Measurements from ENCODE around the gene TCOF1. TPM values are rescaled to one million over a fixed set of nuclear protein-coding genes. Genes with fewer than 3 reads are reported as not detected.

TCOF1 gene
- total and polyA plus RNA-seq, 2 of the 8 experiments (the other 6 are each of a cell fraction or from before 2014, with no cell fraction given) = 35.9 to 170 TPM

GRCh38 chr5:150428106-150428876 is 70.8 kb downstream of the TCOF1 start:
- no peak overlapping the region for H4K8ac ChIP-seq (ENCODE audit: extremely low read depth, insufficient read depth, low read length)
- H3K23ac ChIP-seq (ENCODE audit: insufficient read length) = no peak overlapping the region
- no peaks in the 10 kb centered on the region for H3K9me3 ChIP-seq (ENCODE audit: insufficient read depth in 2 of 2, low read depth in 1 of 2, low read length in 1 of 2)
- H3K56ac ChIP-seq (replicated peaks; ENCODE audit: insufficient read length, low read depth, low read length) = no peak overlapping the region
- H3K18ac ChIP-seq (ENCODE audit: extremely low read depth, low read length) = no peak overlapping the region
- FAIRE-seq (no peak), DNase-seq (ENCODE audit: low read depth in 1 of 2, low spot score in 2 of 2) (no peak)
- H3K36me3 ChIP-seq (ENCODE audit: control insufficient read depth in 2 of 4, insufficient read depth in 4 of 4, low read length in 3 of 4) = no peaks in the 10 kb centered on the region
- no peak overlapping the region for H2BK15ac ChIP-seq (ENCODE audit: low read length)
- no peaks in the 10 kb centered on the region for H3K79me1 ChIP-seq (ENCODE audit: low read depth, low read length)
- H3K79me2 ChIP-seq (ENCODE audit: control insufficient read depth in 1 of 2, insufficient read depth in 2 of 2, low read length in 2 of 2) = no peaks in the 10 kb centered on the region
- peak overlapping the region; percentile 46; the same call in 1 of the 2 replicates for H2AFZ ChIP-seq (ENCODE audit: low read length)
- no peak overlapping the region for H2BK120ac ChIP-seq (replicated peaks; ENCODE audit: low read depth, low read length)
- no peak overlapping the region for H3K9ac ChIP-seq (replicated peaks in 1 of 4; ENCODE audit: extremely low read depth in 1 of 4, low read depth in 3 of 4, low read length in 3 of 4)
- no peak overlapping the region for H2BK5ac ChIP-seq (ENCODE audit: low read depth, low read length)
- H2BK20ac ChIP-seq (ENCODE audit: low read length) = no peak overlapping the region
- no peak overlapping the region for H4K5ac ChIP-seq (ENCODE audit: insufficient read length, low read depth, low read length)
- no peaks in the 10 kb centered on the region for H3K4me1 ChIP-seq (replicated peaks in 1 of 4; ENCODE audit: control insufficient read depth in 3 of 4, insufficient read depth in 4 of 4, low read length in 3 of 4)
- H2BK12ac ChIP-seq (ENCODE audit: low read depth, low read length) = no peak overlapping the region
- H3K4ac ChIP-seq (replicated peaks; ENCODE audit: insufficient read length, low read depth, low read length) = no peak overlapping the region
- H3K14ac ChIP-seq (ENCODE audit: insufficient read length) = no peak overlapping the region
- CTCF ChIA-PET (ENCODE audit: partially characterized antibody) = interaction anchor here (0.6 to 1.5 kb wide), 3 partner anchors 18 to 29 kb away, joined by 3 to 5 read pairs (median 5); no protein-coding TSS in a partner anchor
- no peak overlapping the region for H3K4me2 ChIP-seq (ENCODE audit: insufficient read depth in 1 of 2, low read depth in 2 of 2, low read length in 2 of 2)
- H2AK5ac ChIP-seq (ENCODE audit: low read depth, low read length) = no peak overlapping the region
- H3K23me2 ChIP-seq (ENCODE audit: low read depth, low read length) = peaks cover 6% of the 10 kb centered on the region; the same call in 1 of the 2 replicates
- H4K91ac ChIP-seq (replicated peaks; ENCODE audit: insufficient read length, low read length) = no peak overlapping the region
- H4K20me1 ChIP-seq (replicated peaks in 1 of 2; ENCODE audit: control insufficient read depth in 1 of 2, insufficient read depth in 2 of 2, low read length in 2 of 2) = no peaks in the 10 kb centered on the region
- H3K27ac ChIP-seq (ENCODE audit: low read depth, low read length) = no peak overlapping the region
- POLR2A ChIA-PET (ENCODE audit: partially characterized antibody) = interaction anchor here (0.7 to 1.4 kb wide), 7 partner anchors 10 to 26 kb away, joined by 3 to 4 read pairs (median 3); no protein-coding TSS in a partner anchor
- no peak overlapping the region for H3K4me3 ChIP-seq (ENCODE audit: extremely low read depth in 1 of 4, insufficient read depth in 2 of 4, low read depth in 3 of 4, low read length in 4 of 4)
- 85% methylated on average over 18 of the region's 18 CpGs; no CpG with 5 or more reads in 1 of the 2 experiments for WGBS, 2 experiments (ENCODE audit: extremely low coverage in 1 of 2, insufficient coverage in 1 of 2, insufficient read length in 1 of 2, insufficient replicate concordance in 2 of 2, low coverage in 1 of 2, low lambda C conversion rate in 2 of 2, missing lambda C conversion rate in 1 of 2)
- H3K27me3 ChIP-seq (replicated peaks in 1 of 4; ENCODE audit: control insufficient read depth in 3 of 4, extremely low read depth in 1 of 4, insufficient read depth in 3 of 4, low read length in 3 of 4) = no peaks in the 10 kb centered on the region
- TF ChIP-seq TBP (IDR thresholded peaks at IDR 0.05; ENCODE audit: low read depth, low read length) (no peak), POLR2AphosphoS5 (IDR thresholded peaks at IDR 0.05; ENCODE audit: low read depth, low read length) (no peak), SIRT6 (IDR thresholded peaks at IDR 0.05; ENCODE audit: low read length) (no peak), POU5F1 (IDR thresholded peaks at IDR 0.05; ENCODE audit: low read depth, low read length) (no peak), SUZ12 (IDR thresholded peaks at IDR 0.05; ENCODE audit: low read length) (no peak), CBX8 (IDR thresholded peaks at IDR 0.05; ENCODE audit: borderline replicate concordance, low read depth, low read length) (no peak), SRF (IDR thresholded peaks at IDR 0.05; ENCODE audit: low read depth, low read length) (no peak), TAF1 (IDR thresholded peaks at IDR 0.05; ENCODE audit: low read depth, low read length) (no peak), KDM1A (IDR thresholded peaks at IDR 0.05; ENCODE audit: borderline replicate concordance, low read length) (no peak), ZNF274 (IDR thresholded peaks at IDR 0.05; ENCODE audit: borderline replicate concordance, extremely low read depth, low read length) (no peak), TEAD4 (IDR thresholded peaks at IDR 0.05; ENCODE audit: low read depth, low read length) (no peak), YY1 (IDR thresholded peaks at IDR 0.05; ENCODE audit: low read depth, low read length) (no peak), RXRA (IDR thresholded peaks at IDR 0.05; ENCODE audit: insufficient read depth, low read depth, low read length) (no peak), NRF1 (IDR thresholded peaks at IDR 0.05; ENCODE audit: low read depth, low read length) (no peak)
